GM12878 (cell line): ENCODE measurements around the gene TAS2R14. TPM values are rescaled to one million over a fixed set of nuclear protein-coding genes. Genes with fewer than 3 reads are reported as not detected.
A peak's percentile ranks its signal among the peaks of the same experiment; 100 is the strongest.

Source experiments
- ATAC-seq: fragments of 200-7000 bp; cut with Tn5 transposase; 3 replicates; pipeline ENCODE4 v1.9.1; 2020; ENCODE audit warnings: mild to moderate bottlenecking, moderate library complexity
- BruUV-seq: library from RNA; stranded (reverse); fragments of 400-500 nt; replicated peaks from 2 replicates; lab custom pipeline; 2021; lab: Mats Ljungman, UMichigan
- CTCF ChIA-PET: fragments of 300-600 bp; sonication (Branson Sonifier 250); formaldehyde crosslinking; extraction: SDS; loops from one replicate; lab custom pipeline; 2021; ENCODE audit warnings: inconsistent platforms; lab: Yijun Ruan, JAX
- POLR2A ChIA-PET: fragments of 350-600 bp; formaldehyde crosslinking; extraction: SDS; loops from one replicate; lab custom pipeline; 2021; ENCODE audit warnings: inconsistent platforms; lab: Charles Lee
- RAD21 ChIA-PET: fragments of 300-600 bp; sonication (Branson Sonifier 250); formaldehyde crosslinking; loops from one replicate; lab custom pipeline; 2023; ENCODE audit warnings: antibody characterized with exemption; ENCODE audit not compliant: unreplicated experiment; lab: Charles Lee
- SMC1A ChIA-PET: fragments of 300-600 bp; sonication (Branson Sonifier 250); formaldehyde crosslinking; loops from one replicate; lab custom pipeline; 2023; ENCODE audit not compliant: unreplicated experiment, uncharacterized antibody; lab: Charles Lee
- DNase-seq: peaks from one replicate; pipeline ENCODE4 v3.0.0-alpha.2; 2011; ENCODE audit warnings: low read depth, low spot score
- FAIRE-seq: peaks from 3 replicates; lab custom pipeline; 2011; peaks lifted over from hg19 to GRCh38; lab: Jason Lieb, UNC
- H2AFZ ChIP-seq: 2 replicates; pipeline ENCODE4 v1.6.0; 2011; ENCODE audit warnings: low read depth, low read length, control low read depth; ENCODE audit not compliant: control insufficient read depth
- H3K27ac ChIP-seq: 2 replicates; pipeline ENCODE4 v1.5.1; 2011; ENCODE audit warnings: control low read depth; ENCODE audit not compliant: control insufficient read depth, insufficient read depth
- H3K27me3 ChIP-seq, 2 experiments: replicated peaks in 1 of 2; 2 replicates each; pipeline versions ENCODE4 v1.6.0 to v1.6.1; 2011; ENCODE audit warnings: low read length in 1 of 2; ENCODE audit not compliant: control insufficient read depth in 2 of 2, insufficient read depth in 2 of 2
- H3K36me3 ChIP-seq, 2 experiments: 2 replicates each; pipeline ENCODE4 v1.5.1; 2011; ENCODE audit warnings: low read length in 1 of 2; ENCODE audit not compliant: control insufficient read depth in 2 of 2, insufficient read depth in 2 of 2
- H3K4me1 ChIP-seq: 2 replicates; pipeline ENCODE4 v1.6.1; 2011; ENCODE audit warnings: mild to moderate bottlenecking, low read length, moderate library complexity, mixed read lengths; ENCODE audit not compliant: control insufficient read depth, insufficient read depth
- H3K4me2 ChIP-seq: 2 replicates; pipeline ENCODE4 v1.6.0; 2011; ENCODE audit warnings: control low read depth; ENCODE audit not compliant: control insufficient read depth, insufficient read depth
- H3K4me3 ChIP-seq: fragments of 200-600 bp; sonication (generic); 2 replicates; pipeline ENCODE4 v1.5.1; 2016
- H3K79me2 ChIP-seq: 2 replicates; pipeline ENCODE4 v1.6.0; 2011; ENCODE audit warnings: low read length; ENCODE audit not compliant: control insufficient read depth, insufficient read depth
- H3K9ac ChIP-seq: 2 replicates; pipeline ENCODE4 v1.8.0; 2011; ENCODE audit warnings: low read length, control low read depth, mixed read lengths; ENCODE audit not compliant: control insufficient read depth, insufficient read depth
- H3K9me3 ChIP-seq: replicated peaks from 3 replicates; pipeline ENCODE4 v1.5.1; 2011; ENCODE audit warnings: mild to moderate bottlenecking, low read length; ENCODE audit not compliant: control insufficient read depth, insufficient read depth
- H4K20me1 ChIP-seq: 2 replicates; pipeline ENCODE4 v1.6.0; 2011; ENCODE audit not compliant: control insufficient read depth, insufficient read depth
- IRF4 ChIP-seq: IDR thresholded peaks from 2 replicates; pipeline ENCODE4 v1.6.1; 2011; ENCODE audit warnings: low read depth, low read length
- NR2C2 ChIP-seq: IDR thresholded peaks from 2 replicates; pipeline ENCODE4 v1.6.1; 2011; ENCODE audit warnings: borderline replicate concordance, low read depth; ENCODE audit not compliant: control insufficient read depth, insufficient read length
- RFX5 ChIP-seq: IDR thresholded peaks from 2 replicates; pipeline ENCODE4 v1.6.1; 2011; ENCODE audit warnings: low read depth, low read length, improper control_type of control experiment
- SMAD5 ChIP-seq: IDR thresholded peaks from 2 replicates; pipeline ENCODE4 v1.6.1; 2016; ENCODE audit warnings: antibody characterized with exemption, low read depth
- STAT3 ChIP-seq: IDR thresholded peaks from 2 replicates; pipeline ENCODE4 v1.6.1; 2011; ENCODE audit warnings: low read depth, low read length, improper control_type of control experiment
- YY1 ChIP-seq: IDR thresholded peaks from 2 replicates; pipeline ENCODE4 v1.6.1; 2011; ENCODE audit warnings: low read depth, mild to moderate bottlenecking, low read length
- ZNF207 ChIP-seq: fragments of 450-650 bp; IDR thresholded peaks from 2 replicates; pipeline ENCODE4 v1.6.1; 2014; ENCODE audit warnings: antibody characterized with exemption, mild to moderate bottlenecking, borderline replicate concordance
- ZNF24 ChIP-seq: fragments of 450-650 bp; IDR thresholded peaks from 2 replicates; pipeline ENCODE4 v1.6.1; 2017; ENCODE audit warnings: antibody characterized with exemption, mild to moderate bottlenecking
- WGBS: methylation state at CpG from one replicate; pipeline ENCODE4 v1.1.6; 2016; ENCODE audit warnings: low lambda C conversion rate; ENCODE audit not compliant: insufficient replicate concordance, insufficient coverage; ENCODE audit errors: missing lambda C conversion rate; 5-methylcytosine and 5-hydroxymethylcytosine counted together
- in situ Hi-C: fragments of 300-500 bp; cut with MboI; formaldehyde crosslinking; loops from 9 replicates; pipeline ENCODE4 v1.14.3; 2018; ENCODE audit warnings: mixed read lengths
- intact Hi-C: fragments of 100-400 bp; cut with micrococcal nuclease; formaldehyde crosslinking; loops from one replicate; pipeline ENCODE4 v1.14.2; 2022; ENCODE audit not compliant: unreplicated experiment
- polyA plus RNA-seq, 11 experiments: library from polyadenylated mRNA; depleted of rRNA in 4 of 11; unstranded in 6 of 11; stranded (reverse) in 5 of 11; fragments of >200 nt; fragmentation: Nextera tagmentation in 4 of 11; fragmentation: Illumina TruSeq in 1 of 11; extraction: Ambion mirVana in 4 of 11; extraction: Trizol in 1 of 11; gene quantifications; 1 replicate in 1 of 11; 2 replicates in 10 of 11; pipeline versions ENCODE4 v1.2.1 to v1.2.3, GENCODE V29; 2011 to 2016; ENCODE audit warnings: inconsistent platforms in 2 of 11, missing spikeins in 2 of 11, low read depth in 1 of 11
- total RNA-seq, 4 experiments: library from RNA; depleted of rRNA in 3 of 4; stranded (reverse); fragments of >200 nt in 3 of 4; fragmentation: Illumina TruSeq in 1 of 4; extraction: Trizol in 1 of 4; gene quantifications; 2 replicates each; pipeline versions ENCODE4 v1.2.1 to v1.2.3, GENCODE V29; 2013 to 2021
- TF ChIP-seq, protein P1 (sequence below): fragments of 450-650 bp; IDR thresholded peaks from 2 replicates; pipeline ENCODE4 v1.6.1; 2016; ENCODE audit warnings: mild to moderate bottlenecking

Gene TAS2R14
- total and polyA plus RNA-seq, 10 of the 15 experiments (the other 5 are each of a cell fraction or from before 2014, with no cell fraction given), result 1.2 to 4.4 (median 2.2) TPM

DNA sequence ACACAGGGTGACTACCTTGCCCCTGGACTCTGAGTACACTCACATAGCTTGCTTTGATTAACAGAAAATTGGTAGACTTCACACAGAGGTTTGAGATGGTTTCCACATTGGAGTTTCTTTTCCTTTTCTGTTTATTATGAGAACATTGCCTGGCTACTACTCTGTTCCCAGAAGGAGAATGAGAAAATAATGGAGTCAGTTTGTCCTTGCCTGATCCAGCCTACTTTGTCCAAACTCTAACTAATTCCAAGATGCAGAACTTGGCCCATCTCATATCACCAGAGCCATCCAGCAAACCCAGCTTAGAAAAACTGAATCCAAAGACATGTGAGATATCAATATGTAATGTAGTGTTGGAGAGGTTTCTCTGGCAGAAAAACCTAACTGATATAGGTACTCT lies 27.3 kb upstream of the TAS2R14 start:
- ChIA-PET SMC1A (interaction anchor here (1.0 kb wide), 1 partner anchor 8 kb away, joined by 4 read pairs; no protein-coding TSS in a partner anchor), CTCF (no interaction called here), POLR2A (interaction anchor here (0.6 kb wide), 1 partner anchor 297 kb away, joined by 6 read pairs; no protein-coding TSS in a partner anchor), RAD21 (no interaction called here)
- intact Hi-C loops (loop anchor here (10.0 kb wide), 1 partner anchor 228 kb away; no protein-coding TSS in a partner anchor), in situ Hi-C loops (no loop called here)
- no peak for FAIRE-seq
- Histone ChIP-seq H3K4me3 (no peak overlapping the region), H3K4me2 (no peak overlapping the region), H3K9me3 (no peaks in the 10 kb centered on the region), H3K27ac (no peak overlapping the region), H3K9ac (no peak overlapping the region), H4K20me1 (no peaks in the 10 kb centered on the region), H3K4me1 (no peaks in the 10 kb centered on the region), H3K79me2 (no peaks in the 10 kb centered on the region), H2AFZ (no peak overlapping the region), H3K36me3 (no peaks in the 10 kb centered on the region), H3K27me3 (no peaks in the 10 kb centered on the region)
- BruUV-seq, result no TSS peak
- TF ChIP-seq YY1 (no peak), STAT3 (no peak), RFX5 (no peak), ZNF207 (no peak), IRF4 (no peak), SMAD5 (no peak)
- TF ChIP-seq, protein P1, sequence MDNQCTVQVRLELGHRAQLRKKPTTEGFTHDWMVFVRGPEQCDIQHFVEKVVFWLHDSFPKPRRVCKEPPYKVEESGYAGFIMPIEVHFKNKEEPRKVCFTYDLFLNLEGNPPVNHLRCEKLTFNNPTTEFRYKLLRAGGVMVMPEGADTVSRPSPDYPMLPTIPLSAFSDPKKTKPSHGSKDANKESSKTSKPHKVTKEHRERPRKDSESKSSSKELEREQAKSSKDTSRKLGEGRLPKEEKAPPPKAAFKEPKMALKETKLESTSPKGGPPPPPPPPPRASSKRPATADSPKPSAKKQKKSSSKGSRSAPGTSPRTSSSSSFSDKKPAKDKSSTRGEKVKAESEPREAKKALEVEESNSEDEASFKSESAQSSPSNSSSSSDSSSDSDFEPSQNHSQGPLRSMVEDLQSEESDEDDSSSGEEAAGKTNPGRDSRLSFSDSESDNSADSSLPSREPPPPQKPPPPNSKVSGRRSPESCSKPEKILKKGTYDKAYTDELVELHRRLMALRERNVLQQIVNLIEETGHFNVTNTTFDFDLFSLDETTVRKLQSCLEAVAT, result no peak
- no peak for ATAC-seq
- DNase-seq, result no peak

- Histone ChIP-seq H4K20me1 (no peaks in the 10 kb centered on the region), H3K9ac (no peak overlapping the region), H3K27ac (no peak overlapping the region), H3K4me1 (no peaks in the 10 kb centered on the region), H3K79me2 (no peaks in the 10 kb centered on the region), H3K9me3 (no peaks in the 10 kb centered on the region), H3K4me3 (no peak overlapping the region), H3K27me3 (no peaks in the 10 kb centered on the region), H2AFZ (no peak overlapping the region), H3K36me3 (no peaks in the 10 kb centered on the region), H3K4me2 (no peak overlapping the region)
- WGBS, result 57% methylated on average over 1 of the region's 1 CpG
- FAIRE-seq (no peak), DNase-seq (no peak), ATAC-seq (no peak)
- in situ Hi-C loops (no loop called here), intact Hi-C loops (loop anchor here (10.0 kb wide), 1 partner anchor 229 kb away; no protein-coding TSS in a partner anchor)
- ChIA-PET SMC1A (interaction anchor here (1.0 kb wide), 1 partner anchor 8 kb away, joined by 4 read pairs; no protein-coding TSS in a partner anchor), POLR2A (no interaction called here), RAD21 (no interaction called here), CTCF (no interaction called here)
- 0 out of 2 replicates have a peak, but pooled peaks have one; percentile 25 for TF ChIP-seq ZNF24
- TF ChIP-seq NR2C2, result no peak
- BruUV-seq, result no TSS peak
Observed at GRCh38 chr12:10965476-10965875, 26.4 kb upstream of the TAS2R14 start.
